Loucy (cell line): ENCODE measurements around the gene DOK6.

Source experiments
- CTCF ChIP-seq: fragments of 200-600 bp; sonication (generic); conservative IDR thresholded peaks from 2 replicates; pipeline ENCODE4 v1.5.1; 2014; ENCODE audit warnings: mild to moderate bottlenecking, antibody characterized with exemption, low read length
- EZH2phosphoT487 ChIP-seq: fragments of 200-600 bp; IDR thresholded peaks from 2 replicates; pipeline ENCODE4 v1.6.1; 2018; ENCODE audit warnings: antibody characterized with exemption, mild to moderate bottlenecking, moderate library complexity, borderline replicate concordance

DNA sequence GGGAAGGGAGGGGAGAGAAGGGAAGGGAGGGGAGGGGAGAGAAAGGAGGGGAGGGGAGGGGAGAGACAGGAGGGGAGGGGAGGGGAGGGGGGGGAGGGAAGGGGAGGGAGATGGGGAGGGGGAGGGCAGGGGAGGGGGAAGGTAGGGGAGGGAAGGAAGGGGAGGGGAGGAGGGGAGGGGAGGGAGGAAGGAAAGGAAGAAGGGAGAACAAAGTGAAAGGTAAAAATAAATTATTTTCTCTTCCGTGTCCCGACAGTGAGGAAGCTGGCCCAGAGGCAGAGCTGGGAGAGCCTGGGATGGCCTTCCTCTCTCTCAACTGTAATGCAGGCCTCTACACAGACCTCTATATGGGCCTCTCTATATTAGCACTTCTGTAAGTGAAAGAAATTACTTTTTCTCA is 493.8 kb downstream of the DOK6 start:
- TF ChIP-seq CTCF = no peak
- TF ChIP-seq EZH2phosphoT487 = no peak
